ENCODE results near the gene TMEM141.
"Not testable (repeated sequence)": the region's sequence is repeated elsewhere in the genome, so short reads cannot be mapped to it uniquely, and the experiment has no call there.

Gene TMEM141

DNA sequence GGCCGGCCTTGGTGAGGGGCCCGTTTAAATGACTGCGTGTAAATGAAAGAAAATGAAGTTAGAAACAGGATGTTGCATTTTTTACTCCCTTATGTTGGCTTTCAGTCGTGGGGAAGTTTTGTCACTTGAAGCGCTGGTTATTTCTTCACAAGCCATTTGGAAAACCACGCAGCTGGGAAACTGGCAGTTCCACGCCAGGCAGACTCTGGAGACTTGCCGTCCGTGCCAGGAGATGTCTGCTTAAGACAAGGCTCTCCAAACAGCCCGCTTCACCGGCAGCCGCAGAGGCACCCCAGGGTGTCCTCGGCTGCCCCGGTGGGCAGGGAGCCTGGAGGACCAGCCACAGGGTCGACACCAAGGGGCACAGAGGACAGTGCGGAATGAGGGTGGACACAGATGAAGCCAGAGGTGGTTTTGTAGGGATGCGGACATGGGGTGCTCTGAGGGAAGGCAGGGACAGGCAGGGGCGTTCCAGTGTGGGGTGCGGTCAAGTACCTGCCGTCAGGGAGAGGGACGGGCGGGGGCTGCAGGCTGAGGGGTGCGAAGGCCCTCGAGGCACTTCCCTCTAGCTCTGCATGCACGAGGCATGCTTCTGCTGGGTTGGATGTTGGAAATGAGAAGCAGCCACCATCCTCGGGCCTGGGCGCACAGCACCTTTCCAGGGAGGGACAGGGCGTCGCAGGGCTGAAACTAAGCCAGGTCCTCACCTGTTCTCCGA is 40.0 kb downstream of the TMEM141 start:
- no peak for DNase-seq (ENCODE audit: low read depth in 2 of 3, low spot score in 2 of 3)

DNA sequence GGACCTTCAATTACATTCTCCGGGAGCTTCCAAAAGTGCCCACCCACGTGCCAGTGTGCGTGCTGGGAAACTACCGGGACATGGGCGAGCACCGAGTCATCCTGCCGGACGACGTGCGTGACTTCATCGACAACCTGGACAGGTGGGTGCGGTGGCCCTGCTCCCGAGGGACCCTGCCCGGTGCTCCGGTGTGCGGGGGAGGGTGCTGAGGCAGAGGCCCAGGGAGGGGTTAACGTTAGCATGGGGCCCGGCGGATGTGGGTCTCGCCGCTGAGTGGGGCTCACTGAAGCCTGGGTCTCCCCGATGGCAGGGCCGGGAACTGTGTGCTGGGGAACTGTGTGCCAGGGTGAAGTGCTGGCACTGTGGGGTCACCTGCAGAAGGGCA is 40.6 kb downstream of the TMEM141 start:
- no peak for DNase-seq (ENCODE audit: low read depth in 2 of 3, low spot score in 2 of 3)

DNA sequence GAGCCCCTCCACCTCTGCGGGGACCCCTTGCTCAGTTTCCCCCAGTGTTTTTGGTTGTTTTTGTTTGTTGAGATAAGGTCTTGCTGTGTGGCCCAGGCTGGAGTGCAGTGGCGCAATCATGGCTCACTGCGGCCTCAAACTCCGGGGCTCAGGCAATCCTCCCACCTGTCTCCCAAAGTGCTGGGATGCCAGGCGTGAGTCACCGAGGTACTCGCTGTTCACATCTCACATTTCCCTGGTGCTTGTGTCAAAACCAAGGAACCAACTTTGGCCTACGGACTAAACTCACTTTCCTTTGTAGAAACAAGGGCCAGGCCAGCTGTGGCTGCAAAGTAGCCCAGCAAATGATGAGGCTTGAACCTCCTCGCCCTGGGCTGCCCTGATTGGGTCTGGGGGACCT is 41.4 kb downstream of the TMEM141 start:
- no peak for DNase-seq (ENCODE audit: low read depth in 2 of 3, low spot score in 2 of 3)

DNA sequence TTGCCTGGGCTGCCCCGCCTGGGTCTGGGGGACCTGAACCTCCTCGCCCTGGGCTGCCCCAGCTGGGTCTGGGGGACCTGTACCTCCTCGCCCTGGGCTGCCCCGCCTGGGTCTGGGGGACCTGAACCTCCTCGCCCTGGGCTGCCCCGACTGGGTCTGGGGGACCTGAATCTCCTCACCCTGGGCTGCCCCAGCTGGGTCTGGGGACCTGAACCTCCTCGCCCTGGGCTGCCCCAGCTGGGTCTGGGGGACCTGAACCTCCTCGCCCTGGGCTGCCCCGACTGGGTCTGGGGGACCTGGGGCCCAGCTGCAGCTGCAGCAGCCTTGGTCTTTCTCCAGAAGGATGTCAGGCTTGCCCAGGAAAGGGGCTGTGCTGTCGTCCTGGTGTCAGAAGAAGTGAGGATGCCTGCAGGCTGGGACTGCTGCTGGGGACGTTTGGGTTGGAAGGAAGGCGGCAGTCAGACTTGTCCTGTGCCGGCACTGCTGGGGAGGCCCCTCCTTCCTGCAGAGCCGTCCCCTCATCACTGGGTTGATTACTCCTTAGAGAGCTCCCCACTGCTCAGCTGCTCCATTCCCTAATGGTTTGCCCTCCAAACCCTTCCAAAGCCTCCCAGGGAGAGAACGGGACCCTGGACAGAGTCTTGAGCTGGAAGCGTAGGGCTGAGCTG is 42.4 kb downstream of the TMEM141 start:
- DNase-seq (ENCODE audit: low read depth in 2 of 3, low spot score in 2 of 3), result not testable (repeated sequence)

DNA sequence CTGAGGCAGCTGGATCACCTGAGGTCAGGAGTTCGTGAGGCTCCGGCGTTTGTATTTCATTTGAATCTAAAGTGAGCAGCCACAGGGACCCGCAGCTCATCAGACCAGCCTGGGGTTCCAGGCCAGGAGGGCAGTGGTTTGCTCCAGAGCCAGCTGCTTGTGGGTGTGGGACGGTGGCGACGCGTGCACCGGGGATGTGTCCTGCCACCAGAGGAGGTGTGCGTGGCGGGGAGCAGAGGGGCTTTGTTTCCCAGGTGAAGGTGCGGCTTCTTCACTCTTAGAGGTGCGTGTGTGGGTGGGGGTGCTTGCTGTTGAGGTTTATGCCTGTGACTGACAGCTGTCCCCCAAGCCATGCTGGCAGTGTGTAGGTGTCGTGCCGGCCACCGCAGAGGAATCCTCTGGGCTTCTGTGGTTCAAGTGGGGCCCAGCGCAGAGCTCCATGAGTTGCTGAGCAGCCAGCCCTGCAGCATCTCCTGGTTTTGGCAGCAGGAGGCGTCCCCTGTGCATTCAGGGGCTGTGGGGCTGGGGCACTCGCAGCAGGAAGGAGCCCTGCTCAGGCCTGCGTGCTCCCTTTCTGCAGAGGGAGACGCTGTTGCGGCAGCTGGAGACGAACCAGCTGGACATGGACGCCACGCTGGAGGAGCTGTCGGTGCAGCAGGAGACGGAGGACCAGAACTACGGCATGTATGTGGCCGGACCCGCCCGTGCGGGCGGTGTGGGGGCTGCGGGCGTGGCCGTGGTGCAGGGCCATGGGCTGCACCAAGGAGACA is 44.2 kb downstream of the TMEM141 start:
- DNase-seq (ENCODE audit: low read depth in 2 of 3, low spot score in 2 of 3), result no peak

DNA sequence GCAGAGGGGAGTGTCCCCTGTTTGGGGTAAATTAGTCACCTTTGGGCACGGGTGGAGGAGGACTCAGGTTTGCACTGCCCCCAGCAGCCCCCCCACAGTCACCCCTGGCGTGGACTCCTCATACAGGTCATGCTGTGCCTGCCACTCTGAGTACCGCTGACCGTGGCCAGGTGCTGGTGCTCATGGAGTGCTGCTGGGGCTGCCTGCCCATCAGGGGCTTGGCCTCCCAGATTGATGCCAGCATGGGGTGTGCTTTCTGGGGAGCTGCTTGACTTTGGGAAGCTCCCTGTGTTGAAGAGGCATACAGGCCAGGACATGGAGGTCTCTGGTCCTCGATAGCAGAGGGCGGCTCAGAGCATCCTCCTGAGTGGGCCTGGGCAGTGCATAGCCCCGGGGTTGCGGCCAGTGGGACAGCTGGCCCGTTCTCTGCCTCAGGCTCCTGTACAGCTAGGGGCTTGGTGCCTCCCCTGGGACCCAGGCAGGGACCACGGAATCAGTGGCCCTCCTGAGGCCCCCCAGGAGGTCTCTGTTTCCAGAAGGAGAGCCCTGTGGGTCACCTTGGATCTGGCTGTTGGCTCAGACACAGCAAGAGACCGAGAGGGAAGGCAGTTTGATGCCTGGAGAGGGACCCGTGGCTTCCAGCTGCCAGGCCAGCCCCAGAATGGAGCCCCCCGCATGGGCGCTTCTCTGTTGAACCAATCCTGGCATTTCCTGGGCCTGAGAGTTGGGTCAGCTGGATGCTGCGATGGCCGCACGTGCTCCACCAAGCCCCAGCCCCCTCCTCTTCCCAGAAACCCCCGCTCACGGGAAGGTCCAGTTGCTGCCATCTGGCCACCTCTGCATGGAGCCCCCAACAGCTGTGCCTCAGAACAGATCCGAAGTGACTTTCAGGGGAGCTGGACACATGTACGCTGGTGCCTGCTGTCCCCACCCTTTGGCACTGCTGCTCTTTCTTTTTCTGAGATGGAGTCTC is 45.1 kb downstream of the TMEM141 start:
- no peak for DNase-seq (ENCODE audit: low read depth in 2 of 3, low spot score in 2 of 3)

DNA sequence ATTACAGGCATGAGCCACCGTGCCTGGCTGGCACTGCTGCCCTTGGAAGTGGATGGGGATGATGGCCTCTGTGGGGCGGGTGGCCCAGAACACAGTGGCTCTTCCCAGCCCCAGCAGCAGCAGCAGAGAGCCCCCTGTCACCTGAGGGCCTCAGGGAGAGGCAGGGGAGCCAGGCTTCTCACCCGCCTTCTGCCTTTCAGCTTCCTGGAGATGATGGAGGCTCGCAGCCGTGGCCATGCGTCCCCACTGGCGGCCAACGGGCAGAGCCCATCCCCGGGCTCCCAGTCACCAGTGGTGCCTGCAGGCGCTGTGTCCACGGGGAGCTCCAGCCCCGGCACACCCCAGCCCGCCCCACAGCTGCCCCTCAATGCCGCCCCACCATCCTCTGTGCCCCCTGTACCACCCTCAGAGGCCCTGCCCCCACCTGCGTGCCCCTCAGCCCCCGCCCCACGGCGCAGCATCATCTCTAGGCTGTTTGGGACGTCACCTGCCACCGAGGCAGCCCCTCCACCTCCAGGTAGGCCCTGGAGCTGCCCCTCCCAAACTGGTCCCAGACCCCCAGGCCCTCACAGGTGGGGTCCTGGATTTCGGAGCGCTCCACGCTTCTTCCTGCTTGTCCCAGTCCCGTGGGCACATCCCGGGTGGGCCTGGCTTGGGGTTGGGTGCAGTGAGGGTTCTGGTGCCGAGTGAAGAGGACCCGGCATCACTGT is 46.2 kb downstream of the TMEM141 start:
- DNase-seq (ENCODE audit: low read depth in 2 of 3, low spot score in 2 of 3), result no peak

DNA sequence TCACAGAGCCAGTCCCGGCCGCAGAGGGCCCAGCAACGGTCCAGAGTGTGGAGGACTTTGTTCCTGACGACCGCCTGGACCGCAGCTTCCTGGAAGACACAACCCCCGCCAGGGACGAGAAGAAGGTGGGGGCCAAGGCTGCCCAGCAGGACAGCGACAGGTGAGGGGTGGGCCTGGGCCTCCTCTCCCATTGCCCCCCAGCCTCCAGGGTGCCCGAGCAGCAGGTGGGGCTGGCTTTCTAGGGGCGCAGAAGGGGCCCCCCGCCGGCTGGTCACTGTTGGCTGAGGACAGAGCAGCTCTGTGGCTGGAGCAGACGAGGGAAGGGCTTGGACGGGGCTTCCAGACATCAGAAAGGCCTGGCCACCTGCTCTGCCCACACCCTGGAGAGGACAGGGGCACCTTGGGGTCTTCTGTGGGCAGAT is 46.7 kb downstream of the TMEM141 start:
- DNase-seq (ENCODE audit: low read depth in 2 of 3, low spot score in 2 of 3), result not testable (repeated sequence)

DNA sequence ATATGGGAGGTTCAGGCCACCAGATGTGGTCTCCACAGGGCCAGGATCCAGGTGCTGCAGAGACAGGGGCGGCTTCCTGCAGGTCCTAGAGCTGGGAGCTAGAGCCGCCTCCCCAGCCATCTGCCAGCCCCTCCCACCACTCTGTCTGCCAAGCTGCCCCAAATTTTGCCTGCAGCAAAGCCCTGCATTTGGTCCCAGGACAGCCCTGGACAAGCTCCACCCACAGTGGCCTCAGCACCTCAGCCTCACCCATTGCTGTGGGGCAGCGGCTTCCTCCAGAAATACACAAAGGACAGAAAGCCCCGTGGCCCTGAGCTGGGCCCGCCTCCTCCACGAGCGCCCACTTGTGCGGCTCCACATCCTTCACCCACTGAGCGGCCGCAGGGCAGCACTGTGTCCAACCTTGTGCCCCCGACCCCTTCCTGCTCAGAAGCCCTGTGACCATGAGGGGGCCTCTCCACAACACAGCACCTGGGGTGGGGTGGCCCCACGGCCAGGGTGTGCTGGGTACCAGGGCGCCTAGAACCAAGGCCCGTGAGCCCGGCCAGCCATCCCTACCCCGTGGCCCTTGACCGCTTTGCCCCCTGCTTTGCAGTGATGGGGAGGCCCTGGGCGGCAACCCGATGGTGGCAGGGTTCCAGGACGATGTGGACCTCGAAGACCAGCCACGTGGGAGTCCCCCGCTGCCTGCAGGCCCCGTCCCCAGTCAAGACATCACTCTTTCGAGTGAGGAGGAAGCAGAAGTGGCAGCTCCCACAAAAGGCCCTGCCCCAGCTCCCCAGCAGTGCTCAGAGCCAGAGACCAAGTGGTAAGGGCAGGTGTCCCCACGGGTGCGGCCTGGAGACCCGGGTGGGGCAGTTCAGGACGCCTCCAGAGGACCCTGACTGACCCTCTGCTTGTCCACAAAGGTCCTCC is 47.4 kb downstream of the TMEM141 start:
- no peak for DNase-seq (ENCODE audit: low read depth in 2 of 3, low spot score in 2 of 3)

DNA sequence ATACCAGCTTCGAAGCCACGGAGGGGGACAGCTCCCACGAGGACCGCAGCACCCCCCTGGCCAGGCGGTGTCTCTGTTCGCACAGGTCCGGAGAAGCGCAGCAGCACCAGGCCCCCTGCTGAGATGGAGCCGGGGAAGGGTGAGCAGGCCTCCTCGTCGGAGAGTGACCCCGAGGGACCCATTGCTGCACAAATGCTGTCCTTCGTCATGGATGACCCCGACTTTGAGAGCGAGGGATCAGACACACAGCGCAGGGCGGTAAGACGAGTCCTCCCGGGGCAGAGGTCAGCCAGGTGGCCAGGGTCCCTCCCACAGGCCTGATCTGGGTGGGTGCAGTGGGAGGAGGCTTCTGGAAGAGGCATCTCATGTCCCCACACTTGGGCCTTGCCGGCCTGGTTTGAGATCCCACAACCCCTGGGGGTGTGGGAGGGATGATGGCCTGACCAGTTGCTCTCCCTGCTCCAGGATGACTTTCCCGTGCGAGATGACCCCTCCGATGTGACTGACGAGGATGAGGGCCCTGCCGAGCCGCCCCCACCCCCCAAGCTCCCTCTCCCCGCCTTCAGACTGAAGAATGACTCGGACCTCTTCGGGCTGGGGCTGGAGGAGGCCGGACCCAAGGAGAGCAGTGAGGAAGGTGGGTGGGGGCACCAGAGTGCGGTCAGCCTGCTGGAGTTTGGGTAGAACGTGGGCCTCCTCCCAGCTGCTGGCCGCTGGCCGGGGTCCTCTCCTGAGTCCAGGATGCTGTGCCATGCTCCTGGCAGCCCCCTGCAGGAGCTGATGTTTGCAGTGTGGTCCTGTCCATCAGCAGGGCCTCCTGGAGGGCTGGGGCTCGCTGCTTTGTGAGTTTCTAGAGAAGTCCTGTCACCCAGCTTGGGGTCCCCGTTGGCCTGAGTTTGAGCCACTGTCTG is 48.3 kb downstream of the TMEM141 start:
- DNase-seq (ENCODE audit: low read depth in 2 of 3, low spot score in 2 of 3), result no peak

DNA sequence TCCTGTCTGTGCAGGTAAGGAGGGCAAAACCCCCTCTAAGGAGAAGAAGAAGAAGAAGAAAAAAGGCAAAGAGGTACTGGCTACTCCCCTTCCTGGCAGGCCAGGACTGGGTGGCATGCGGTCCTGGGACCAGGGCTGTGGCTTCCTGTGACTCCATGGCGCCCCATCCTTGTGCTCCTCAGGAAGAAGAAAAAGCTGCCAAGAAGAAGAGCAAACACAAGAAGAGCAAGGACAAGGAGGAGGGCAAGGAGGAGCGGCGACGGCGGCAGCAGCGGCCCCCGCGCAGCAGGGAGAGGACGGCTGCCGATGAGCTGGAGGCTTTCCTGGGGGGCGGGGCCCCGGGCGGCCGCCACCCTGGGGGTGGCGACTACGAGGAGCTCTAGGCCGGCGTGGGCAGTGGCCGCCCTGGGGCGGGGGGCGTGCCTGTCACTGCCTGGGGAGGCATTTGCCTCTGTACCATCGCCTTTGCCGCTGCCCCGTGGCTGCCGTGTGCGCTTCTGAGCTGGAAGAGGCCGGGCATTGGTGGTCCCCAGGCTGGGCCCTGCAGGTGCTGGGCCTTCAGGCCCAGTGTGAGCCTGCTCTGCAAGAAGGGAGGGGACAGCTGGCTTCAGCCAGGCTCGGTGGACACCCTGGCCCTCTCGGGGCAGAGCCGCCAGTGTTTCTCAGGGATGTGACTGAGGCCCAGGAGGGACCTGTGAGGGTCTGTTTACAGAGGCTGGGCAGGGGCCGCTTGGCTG is 49.2 kb downstream of the TMEM141 start:
- no peak for DNase-seq (ENCODE audit: low read depth in 2 of 3, low spot score in 2 of 3)

DNA sequence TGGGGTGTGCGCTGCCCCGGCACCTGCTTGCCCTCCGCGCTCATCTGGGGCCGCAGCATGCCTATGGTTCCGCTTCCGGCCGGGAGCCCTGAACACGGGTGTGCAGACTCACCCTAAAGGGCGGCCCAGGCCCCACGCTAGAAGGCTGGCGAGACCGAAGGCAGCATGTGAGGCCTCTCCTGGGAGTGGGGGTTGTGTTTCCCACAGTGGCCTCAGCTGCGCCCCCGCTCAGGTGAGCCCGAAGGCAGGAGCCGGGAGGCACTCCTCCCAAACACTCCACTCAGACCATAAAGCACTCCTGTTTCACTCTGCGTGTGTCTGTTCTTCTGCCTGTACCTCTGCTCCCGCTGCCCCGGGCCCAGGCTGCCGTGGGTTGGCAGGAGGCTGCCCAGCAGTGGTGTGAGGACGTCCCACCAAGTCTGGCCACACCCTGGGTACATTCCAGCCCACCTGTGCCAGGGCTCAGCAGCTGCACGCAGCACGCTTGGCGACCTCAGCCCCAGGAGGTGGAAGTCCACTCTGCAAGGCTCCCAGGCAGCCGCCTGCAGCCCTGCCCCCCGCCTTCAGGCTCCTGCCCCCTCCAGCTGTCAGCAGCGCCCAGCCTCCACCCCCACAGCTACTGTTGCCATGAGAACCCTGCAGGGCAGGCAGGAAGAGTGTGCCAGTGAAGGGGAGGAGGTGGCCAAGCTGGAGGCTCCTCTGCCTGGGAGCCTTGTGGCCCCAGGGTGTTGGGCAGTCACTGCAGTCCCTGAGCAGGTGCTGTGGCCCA is 49.9 kb downstream of the TMEM141 start:
- DNase-seq (ENCODE audit: low read depth in 2 of 3, low spot score in 2 of 3), result no peak

DNA sequence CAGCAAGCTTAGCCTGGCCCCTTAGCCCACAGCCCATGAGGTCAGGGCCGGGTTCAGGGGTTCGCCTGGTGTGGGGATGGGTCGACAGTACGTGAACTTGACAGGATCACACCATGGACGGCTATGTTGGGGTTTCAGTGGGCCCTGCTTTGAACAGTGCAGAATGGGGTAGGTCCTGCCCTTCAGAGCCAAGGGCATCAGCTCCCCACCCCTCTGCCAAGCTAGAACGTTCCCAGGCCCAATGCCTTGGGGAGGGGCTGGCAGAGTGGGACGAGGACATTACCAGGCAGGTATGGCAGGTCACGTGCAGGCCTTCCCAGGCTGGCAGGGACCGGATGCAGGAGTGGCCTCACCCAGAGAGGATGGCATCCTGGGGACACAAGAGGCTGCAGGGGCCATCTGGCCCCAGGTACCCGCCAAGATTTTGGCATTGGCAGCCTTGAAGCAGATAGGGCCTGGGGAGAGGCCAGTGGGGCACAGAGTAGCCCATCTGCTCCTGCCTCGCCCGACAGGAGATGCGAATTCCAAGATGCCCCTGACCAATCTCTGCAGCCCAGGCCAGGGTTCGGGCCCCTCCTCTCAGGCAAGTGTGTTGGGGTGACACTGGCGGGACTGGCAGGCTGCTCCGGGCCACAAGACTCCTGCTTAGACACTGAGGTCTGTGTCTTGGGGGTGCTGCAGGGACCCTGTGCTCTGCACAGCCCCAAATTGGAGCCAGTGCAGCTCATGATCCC is 50.7 kb downstream of the TMEM141 start:
- DNase-seq (ENCODE audit: low read depth in 2 of 3, low spot score in 2 of 3), result not testable (repeated sequence)

DNA sequence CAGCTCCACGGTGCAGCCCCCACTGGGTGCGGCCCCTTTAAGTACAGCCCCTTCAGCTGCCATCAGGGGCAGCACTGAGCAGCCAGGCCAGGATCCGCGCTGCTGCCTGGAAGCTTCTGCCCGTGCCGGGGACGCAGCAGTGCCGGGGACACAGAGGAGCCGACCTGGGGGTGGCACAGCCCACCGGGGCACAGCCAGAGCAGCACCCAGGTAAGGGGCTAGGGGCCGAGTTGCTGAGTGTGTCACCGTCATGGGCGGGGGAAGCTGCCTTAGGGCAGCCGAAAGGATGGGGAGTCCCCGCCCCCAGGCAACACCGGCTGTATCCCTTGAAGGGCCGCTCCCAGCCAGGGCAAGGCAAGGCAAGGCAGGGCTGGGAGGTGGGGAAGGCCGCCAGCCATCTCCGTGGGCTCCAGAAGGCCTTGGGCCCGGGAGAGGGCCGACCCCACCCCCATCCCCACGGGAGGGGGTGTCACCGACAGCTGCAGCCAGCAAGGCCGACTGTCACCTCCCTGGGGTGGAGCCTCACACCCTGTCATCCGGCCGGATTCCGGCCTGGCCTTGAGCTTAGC is 51.3 kb downstream of the TMEM141 start, which contains the start of gene AJM1:
Gene AJM1 (plus strand): TSS at position 99 of the 569 bp plus-strand sequence. CDS start 1,937 bp downstream, outside the sequence.
- peak; percentile 53 to 74 (median 72) for DNase-seq (ENCODE audit: low read depth in 2 of 3, low spot score in 2 of 3)

Measured in activated CD8-positive, alpha-beta memory T cell treated with anti-CD3 and anti-CD28 coated beads for 48 hours (primary cell).